ENCODE measurements around the gene CIB2.
A peak's percentile ranks its signal among the peaks of the same experiment; 100 is the strongest.

CIB2 gene

GRCh38 chr15:78139578-78139977, 8.3 kb upstream of the CIB2 start:
- TF ChIP-seq, protein P1, sequence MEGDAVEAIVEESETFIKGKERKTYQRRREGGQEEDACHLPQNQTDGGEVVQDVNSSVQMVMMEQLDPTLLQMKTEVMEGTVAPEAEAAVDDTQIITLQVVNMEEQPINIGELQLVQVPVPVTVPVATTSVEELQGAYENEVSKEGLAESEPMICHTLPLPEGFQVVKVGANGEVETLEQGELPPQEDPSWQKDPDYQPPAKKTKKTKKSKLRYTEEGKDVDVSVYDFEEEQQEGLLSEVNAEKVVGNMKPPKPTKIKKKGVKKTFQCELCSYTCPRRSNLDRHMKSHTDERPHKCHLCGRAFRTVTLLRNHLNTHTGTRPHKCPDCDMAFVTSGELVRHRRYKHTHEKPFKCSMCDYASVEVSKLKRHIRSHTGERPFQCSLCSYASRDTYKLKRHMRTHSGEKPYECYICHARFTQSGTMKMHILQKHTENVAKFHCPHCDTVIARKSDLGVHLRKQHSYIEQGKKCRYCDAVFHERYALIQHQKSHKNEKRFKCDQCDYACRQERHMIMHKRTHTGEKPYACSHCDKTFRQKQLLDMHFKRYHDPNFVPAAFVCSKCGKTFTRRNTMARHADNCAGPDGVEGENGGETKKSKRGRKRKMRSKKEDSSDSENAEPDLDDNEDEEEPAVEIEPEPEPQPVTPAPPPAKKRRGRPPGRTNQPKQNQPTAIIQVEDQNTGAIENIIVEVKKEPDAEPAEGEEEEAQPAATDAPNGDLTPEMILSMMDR (IDR thresholded peaks at IDR 0.05; ENCODE audit: low read depth, low read length): no peak
- H3K4me3 ChIP-seq (ENCODE audit: low read depth, low read length): no peak overlapping the region

DNA sequence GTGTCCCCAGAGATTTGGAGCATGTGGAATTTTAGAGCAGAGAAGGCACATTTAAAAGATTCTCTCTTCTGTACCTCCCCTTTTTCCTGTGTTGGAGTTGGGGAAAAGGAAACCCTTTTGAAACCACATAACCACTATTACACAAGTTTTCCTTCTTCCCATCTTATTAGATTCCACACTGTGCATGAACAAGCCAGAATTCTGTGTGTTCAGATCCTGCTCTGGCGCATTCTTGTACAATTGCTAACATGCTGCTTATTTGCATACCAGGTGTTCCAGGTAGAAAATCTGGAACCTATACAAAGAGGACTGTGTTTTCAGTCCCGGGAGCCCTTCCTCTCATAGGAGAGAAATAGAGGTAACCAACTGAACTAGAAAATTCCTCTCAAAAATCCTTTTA, 2.6 kb upstream of the CIB2 start:
- TF ChIP-seq, protein P1 (IDR thresholded peaks at IDR 0.05; ENCODE audit: low read depth, low read length): no peak
- no peak overlapping the region for H3K4me3 ChIP-seq (ENCODE audit: low read depth, low read length)

DNA sequence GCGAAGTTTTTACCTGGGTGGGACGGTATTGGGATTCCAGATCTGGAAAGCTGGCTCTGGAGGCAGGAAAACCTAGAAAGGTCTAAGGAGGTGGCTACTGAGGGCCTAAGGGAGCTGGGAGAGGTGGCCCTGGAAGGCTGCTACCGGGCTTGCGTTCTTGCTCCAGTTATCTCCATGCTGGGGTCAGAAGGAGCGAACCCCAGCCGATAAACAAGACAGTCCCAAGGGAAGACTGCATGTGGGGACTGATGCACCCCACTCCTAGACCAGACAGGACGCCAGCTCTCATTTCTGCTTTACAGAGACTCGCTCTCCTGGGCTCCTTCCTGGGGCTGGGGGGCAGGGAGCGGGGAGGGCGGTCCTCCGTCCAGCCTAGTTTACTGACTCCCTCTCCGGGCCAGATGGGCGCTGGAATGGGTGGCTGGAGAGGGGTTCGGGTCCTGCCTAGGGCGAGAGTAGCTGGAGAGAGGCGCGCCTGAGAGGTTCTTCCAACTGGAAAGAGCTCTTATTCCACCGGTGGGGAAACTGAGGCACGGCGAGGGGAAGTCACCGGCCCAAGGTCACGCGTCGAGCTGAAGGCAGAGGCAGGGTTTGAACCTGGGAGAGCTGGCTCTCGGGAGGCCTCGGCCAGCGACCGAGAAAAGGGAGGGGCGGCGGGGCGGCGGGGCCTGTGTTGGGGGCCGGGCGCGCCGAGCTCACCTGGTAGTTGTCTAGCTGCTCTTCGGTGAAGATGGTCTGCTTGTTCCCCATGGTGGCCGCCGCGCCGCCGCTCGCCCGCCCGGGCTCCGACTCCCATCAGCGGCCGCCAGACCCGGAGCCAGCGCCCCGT, 565 bp downstream of the CIB2 start:
- peak overlapping the region; percentile 65; the same call in 1 of the 2 replicates for H3K4me3 ChIP-seq (ENCODE audit: low read depth, low read length)
- TF ChIP-seq, protein P1 (IDR thresholded peaks at IDR 0.05; ENCODE audit: low read depth, low read length): no peak

DNA sequence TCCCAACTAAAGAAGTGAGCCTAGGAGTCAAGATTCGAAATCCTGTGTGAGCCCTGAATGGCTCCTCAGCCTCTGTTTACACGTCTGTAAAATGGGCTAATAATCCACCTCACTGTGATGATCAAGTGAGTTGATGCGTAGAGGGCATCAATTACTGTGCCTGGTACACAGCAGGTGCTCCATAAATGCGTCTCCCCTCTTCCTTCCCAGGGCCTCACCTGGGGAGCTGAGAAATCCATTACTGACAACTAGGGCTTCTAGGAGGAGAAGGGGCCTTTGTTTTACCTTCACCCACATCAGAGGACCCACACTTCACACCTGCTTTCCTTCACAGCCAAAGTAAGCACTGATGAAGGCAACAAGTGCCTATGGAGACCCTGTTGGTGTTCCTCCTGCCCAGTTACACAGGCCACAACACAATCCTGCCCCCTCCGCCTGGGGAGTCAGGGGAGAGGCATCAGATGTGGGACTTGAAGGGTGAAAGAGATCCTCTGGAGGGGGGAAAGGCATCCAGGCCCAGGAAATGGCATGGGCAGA, 1.4 kb downstream of the CIB2 start:
- TF ChIP-seq, protein P1 (IDR thresholded peaks at IDR 0.05; ENCODE audit: low read depth, low read length): no peak
- no peak overlapping the region for H3K4me3 ChIP-seq (ENCODE audit: low read depth, low read length)

GRCh38 chr15:78129077-78129750, 2.0 kb downstream of the CIB2 start:
- TF ChIP-seq, protein P1 (IDR thresholded peaks at IDR 0.05; ENCODE audit: low read depth, low read length): no peak
- H3K4me3 ChIP-seq (ENCODE audit: low read depth, low read length): no peak overlapping the region

GRCh38 chr15:78127882-78128281, 3.4 kb downstream of the CIB2 start:
- TF ChIP-seq, protein P1 (IDR thresholded peaks at IDR 0.05; ENCODE audit: low read depth, low read length): no peak
- H3K4me3 ChIP-seq (ENCODE audit: low read depth, low read length): no peak overlapping the region

DNA sequence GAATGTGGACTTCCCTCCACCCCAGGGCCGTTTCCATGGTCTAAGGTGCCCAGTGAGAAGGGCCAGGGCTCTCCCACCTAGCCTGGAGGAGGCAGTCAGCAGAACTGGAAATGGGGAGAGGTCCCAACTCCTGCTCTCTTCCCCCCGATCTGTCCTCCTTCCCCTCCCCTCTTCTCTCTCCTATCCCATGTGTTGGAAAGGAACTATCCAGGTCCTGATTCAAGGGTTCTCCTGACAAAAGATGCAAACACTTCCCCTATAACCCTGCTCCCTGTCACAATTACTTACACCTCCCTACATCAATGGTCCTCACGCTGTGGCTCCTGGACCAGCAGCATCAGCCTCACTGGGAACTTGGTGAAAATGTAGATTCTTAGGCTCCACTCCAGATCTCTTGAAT, 6.0 kb downstream of the CIB2 start:
- no peak overlapping the region for H3K4me3 ChIP-seq (ENCODE audit: low read depth, low read length)
- TF ChIP-seq, protein P1 (IDR thresholded peaks at IDR 0.05; ENCODE audit: low read depth, low read length): no peak
